Renal pelvis (tissue), 4 donors: ENCODE measurements around the gene RAPGEF2. TPM values are rescaled to one million over a fixed set of nuclear protein-coding genes. Genes with fewer than 3 reads are reported as not detected.

Experiments
- DNase-seq: peaks from one replicate; pipeline ENCODE4 v3.0.0-alpha.2; 2013
- polyA plus RNA-seq, 3 donors: library from polyadenylated mRNA; unstranded; fragments of 120-200 nt; gene quantifications; one replicate each; pipeline ENCODE4 v1.2.1, GENCODE V29; 2013; ENCODE audit not compliant: insufficient read length in 3 of 3

Gene RAPGEF2
- polyA plus RNA-seq, 3 donors = 47.2 to 52.4 (median 48.4) TPM

DNA sequence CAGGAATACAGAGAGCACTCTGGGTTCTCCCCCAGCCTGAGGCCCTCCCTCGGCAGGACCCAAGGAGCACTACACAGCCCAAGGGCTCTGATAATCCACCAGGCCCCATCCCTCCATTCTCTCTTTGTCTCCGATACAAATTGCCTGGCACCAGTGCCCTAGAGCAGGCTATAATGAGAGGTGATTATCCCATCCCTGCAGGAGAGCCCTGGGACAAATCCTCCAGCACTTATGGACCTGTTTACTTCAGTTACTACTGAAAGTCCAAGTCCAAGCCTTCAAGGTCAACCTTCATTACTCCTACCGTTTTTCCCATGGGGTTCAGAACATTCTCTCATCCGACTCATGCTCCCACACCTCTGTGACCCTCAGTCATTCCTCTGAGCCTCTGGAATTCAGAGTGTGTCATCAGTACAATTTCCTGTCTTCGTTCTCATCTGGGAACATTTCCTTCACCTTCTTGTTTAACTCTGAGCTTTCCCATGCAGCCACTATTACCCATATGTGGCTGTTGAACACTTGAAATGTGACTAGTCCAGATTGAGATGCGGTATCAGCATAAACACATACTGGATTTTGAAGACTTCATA is 299.0 kb downstream of the RAPGEF2 start:
- no peak for DNase-seq
